ENCODE results near the gene PCNA.
"Not testable (repeated sequence)": the region's sequence is repeated elsewhere in the genome, so short reads cannot be mapped to it uniquely, and the experiment has no call there.

GRCh38 chr20:5099009-5099408 is 20.7 kb downstream of the PCNA start:
- TF ChIP-seq CTCF, POLR2A (IDR thresholded peaks at IDR 0.05): not testable (repeated sequence)

Measured in adrenal gland (tissue), 5 donors.